Body of pancreas (tissue), 4 donors: ENCODE results near the gene RALB. TPM values are rescaled to one million over a fixed set of nuclear protein-coding genes. Genes with fewer than 3 reads are reported as not detected.

Experiments used
- ATAC-seq: fragments of 150-250 bp; one replicate; pipeline ENCODE4 v1.9.1; 2016
- DNase-seq, 4 donors: peaks; one replicate each; pipeline ENCODE4 v3.0.0-alpha.2; 2019
- H3K27ac ChIP-seq, 4 donors: fragments of 200-600 bp; sonication (generic); 1 replicate in 3 of 4; 2 replicates in 1 of 4; pipeline versions ENCODE4 v1.5.1 to v1.6.1; 2016 to 2019; ENCODE audit warnings: mild to moderate bottlenecking in 1 of 4, mixed read lengths in 1 of 4, moderate library complexity in 1 of 4
- H3K27me3 ChIP-seq, 2 donors: fragments of 200-600 bp; sonication (generic); one replicate each; pipeline ENCODE4 v1.6.0; 2016; ENCODE audit warnings: mild to moderate bottlenecking in 1 of 2
- H3K36me3 ChIP-seq, 2 donors: fragments of 200-600 bp; sonication (generic); replicated peaks in 1 of 2; 2 replicates each; pipeline ENCODE4 v1.5.1; 2016; ENCODE audit warnings: low read depth in 2 of 2; ENCODE audit not compliant: insufficient read depth in 1 of 2
- H3K4me1 ChIP-seq: fragments of 200-600 bp; sonication (generic); one replicate; pipeline ENCODE4 v1.6.0; 2016
- H3K4me3 ChIP-seq, 2 donors: fragments of 200-600 bp; sonication (generic); 1 replicate in 1 of 2; 2 replicates in 1 of 2; pipeline ENCODE4 v1.5.1; 2016 to 2019
- H3K9me3 ChIP-seq, 3 donors: fragments of 200-600 bp; sonication (generic); 1 replicate in 2 of 3; 2 replicates in 1 of 3; pipeline ENCODE4 v1.5.1; 2016
- POLR2A ChIP-seq, 3 donors: fragments of 450-650 bp; IDR thresholded peaks; one replicate each; pipeline ENCODE4 v1.6.1; 2016; ENCODE audit warnings: antibody characterized with exemption in 3 of 3, mild to moderate bottlenecking in 2 of 3
- WGBS, 2 donors: methylation state at CpG; one replicate each; pipeline ENCODE4 v1.1.5; 2017; 5-methylcytosine and 5-hydroxymethylcytosine counted together
- intact Hi-C: fragments of 100-400 bp; cut with DNase I; formaldehyde crosslinking; loops from one replicate; pipeline ENCODE4 v1.15.1; 2023
- total RNA-seq, 2 donors: library from RNA; depleted of rRNA; stranded (reverse); fragments of >200 nt; gene quantifications; one replicate each; pipeline ENCODE4 v1.1.0, GENCODE V29; 2016
- TF ChIP-seq, protein P1 (sequence below), 7 experiments: fragments of 450-650 bp in 4 of 7; fragments of 200-600 bp in 3 of 7; sonication (generic) in 3 of 7; IDR thresholded peaks; one replicate each; pipeline ENCODE4 v1.5.1; 2016 to 2019; ENCODE audit warnings: antibody characterized with exemption in 7 of 7

The RALB gene
- total RNA-seq, 2 donors from 2014 or later, result 17.8 to 21.3 TPM

DNA sequence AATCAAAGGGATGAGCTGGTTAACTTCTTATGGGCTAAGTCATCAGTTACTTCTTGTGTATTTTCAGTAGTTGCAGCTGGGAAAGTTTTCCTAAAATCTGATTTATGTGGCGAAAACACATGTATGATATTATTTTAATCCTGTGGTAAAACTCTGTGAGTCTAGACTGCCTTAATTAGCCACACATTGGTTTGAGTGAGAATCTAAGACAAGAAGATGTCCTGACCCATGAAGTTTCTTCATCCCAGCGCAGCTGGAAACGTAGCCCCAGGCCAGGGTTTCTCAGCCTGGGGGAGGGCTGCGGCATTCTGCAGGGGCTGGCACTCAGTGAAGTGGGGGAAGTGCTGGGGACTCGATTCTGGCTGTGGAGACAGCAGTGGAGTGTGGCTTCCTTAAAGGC lies 48.6 kb downstream of the RALB start:
- Histone ChIP-seq H3K36me3 (no peaks in the 10 kb centered on the region), H3K4me1 (peaks cover 5% of the 10 kb centered on the region), H3K9me3 (no peaks in the 10 kb centered on the region), H3K4me3 (no peak overlapping the region), H3K27ac (no peak overlapping the region), H3K27me3 (no peaks in the 10 kb centered on the region)
- WGBS, 2 donors, result 95 to 97% methylated on average over 5 of the region's 5 CpGs
- no peak for DNase-seq
- intact Hi-C loops, result no loop called here
- TF ChIP-seq POLR2A (IDR thresholded peaks at IDR 0.05), result no peak
- ATAC-seq, result no peak

DNA sequence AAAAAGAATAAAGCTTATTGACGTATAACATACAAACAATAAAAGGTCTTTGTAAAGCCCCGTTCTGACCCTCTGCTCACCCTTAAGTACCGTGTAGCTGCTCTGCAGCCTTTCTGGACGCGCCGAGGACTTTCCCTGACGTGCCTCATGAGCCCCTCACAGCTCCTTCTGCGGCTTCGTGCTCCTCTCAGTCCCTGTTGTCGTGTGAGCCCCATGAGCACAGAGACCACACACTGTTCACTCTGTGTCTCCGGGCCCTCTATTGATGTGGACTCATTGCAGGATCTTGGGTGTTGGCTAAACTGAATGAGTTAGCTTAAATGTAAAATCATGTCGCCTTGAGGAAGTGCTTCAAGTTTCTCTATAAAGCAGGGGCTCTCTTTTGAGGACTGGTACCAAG lies 49.6 kb downstream of the RALB start:
- Histone ChIP-seq H3K27me3 (no peaks in the 10 kb centered on the region), H3K4me3 (no peak overlapping the region), H3K9me3 (no peaks in the 10 kb centered on the region), H3K4me1 (peaks cover 5% of the 10 kb centered on the region), H3K36me3 (no peaks in the 10 kb centered on the region), H3K27ac (no peak overlapping the region)
- ATAC-seq, result no peak
- no peak for DNase-seq
- intact Hi-C loops, result no loop called here
- no peak for TF ChIP-seq POLR2A (IDR thresholded peaks at IDR 0.05)
- TF ChIP-seq, protein P1, sequence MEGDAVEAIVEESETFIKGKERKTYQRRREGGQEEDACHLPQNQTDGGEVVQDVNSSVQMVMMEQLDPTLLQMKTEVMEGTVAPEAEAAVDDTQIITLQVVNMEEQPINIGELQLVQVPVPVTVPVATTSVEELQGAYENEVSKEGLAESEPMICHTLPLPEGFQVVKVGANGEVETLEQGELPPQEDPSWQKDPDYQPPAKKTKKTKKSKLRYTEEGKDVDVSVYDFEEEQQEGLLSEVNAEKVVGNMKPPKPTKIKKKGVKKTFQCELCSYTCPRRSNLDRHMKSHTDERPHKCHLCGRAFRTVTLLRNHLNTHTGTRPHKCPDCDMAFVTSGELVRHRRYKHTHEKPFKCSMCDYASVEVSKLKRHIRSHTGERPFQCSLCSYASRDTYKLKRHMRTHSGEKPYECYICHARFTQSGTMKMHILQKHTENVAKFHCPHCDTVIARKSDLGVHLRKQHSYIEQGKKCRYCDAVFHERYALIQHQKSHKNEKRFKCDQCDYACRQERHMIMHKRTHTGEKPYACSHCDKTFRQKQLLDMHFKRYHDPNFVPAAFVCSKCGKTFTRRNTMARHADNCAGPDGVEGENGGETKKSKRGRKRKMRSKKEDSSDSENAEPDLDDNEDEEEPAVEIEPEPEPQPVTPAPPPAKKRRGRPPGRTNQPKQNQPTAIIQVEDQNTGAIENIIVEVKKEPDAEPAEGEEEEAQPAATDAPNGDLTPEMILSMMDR (IDR thresholded peaks at IDR 0.05), result no peak
- WGBS, 2 donors, result 88 to 91% methylated on average over 12 of the region's 12 CpGs

DNA sequence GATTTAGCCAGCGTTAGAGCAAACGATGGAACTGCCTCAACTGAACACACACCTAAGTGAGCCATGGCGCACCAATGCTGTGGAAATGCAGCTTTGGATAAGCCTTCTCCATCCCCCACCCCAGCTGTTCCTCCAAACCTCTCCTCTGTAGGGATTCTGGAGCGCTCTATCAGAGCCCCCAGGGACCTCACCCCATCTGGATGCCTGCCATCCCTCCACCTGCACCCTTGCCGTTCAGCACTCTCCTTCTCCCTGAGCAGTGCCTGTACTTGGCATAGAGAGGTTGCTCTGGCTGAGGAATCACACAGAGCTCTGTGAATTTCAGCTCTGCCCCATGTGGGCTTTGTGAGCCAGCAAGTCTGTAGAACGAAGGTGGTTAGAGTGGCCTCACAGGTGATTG lies 50.5 kb downstream of the RALB start:
- TF ChIP-seq POLR2A (IDR thresholded peaks at IDR 0.05), result no peak
- TF ChIP-seq, protein P1 (IDR thresholded peaks at IDR 0.05), result no peak
- intact Hi-C loops, result no loop called here
- Histone ChIP-seq H3K9me3 (no peaks in the 10 kb centered on the region), H3K27ac (no peak overlapping the region), H3K4me3 (no peak overlapping the region), H3K27me3 (no peaks in the 10 kb centered on the region), H3K36me3 (no peaks in the 10 kb centered on the region), H3K4me1 (peaks cover 5% of the 10 kb centered on the region)
- no peak for DNase-seq
- 84 to 91% methylated on average over 6 of the region's 6 CpGs for WGBS, 2 donors
- no peak for ATAC-seq

DNA sequence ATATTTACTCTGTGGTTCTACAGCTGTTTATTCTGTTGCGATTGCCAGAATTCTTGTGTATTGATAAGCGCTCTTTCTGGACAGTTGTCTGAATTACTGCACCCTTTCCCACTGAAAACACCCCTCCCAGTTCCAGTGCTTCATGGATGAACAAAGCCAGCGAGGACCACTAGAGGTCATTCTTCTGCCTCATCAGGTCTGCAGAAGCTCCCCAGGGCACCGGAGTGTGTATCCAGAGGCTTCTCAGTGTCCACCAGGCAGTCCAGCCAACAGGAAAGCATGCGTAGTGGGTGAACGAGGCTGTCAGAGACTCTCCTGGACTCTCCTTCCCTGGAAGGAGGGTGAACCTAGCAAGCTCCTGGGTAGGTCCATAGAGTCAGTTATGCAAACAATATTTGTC lies 52.6 kb downstream of the RALB start:
- peaks cover 5% of the 10 kb centered on the region for H3K4me1 ChIP-seq
- no peak overlapping the region for H3K27ac ChIP-seq
- 31 to 46% methylated on average over 6 of the region's 6 CpGs for WGBS, 2 donors
- DNase-seq (peak in 1 of 4 donors; percentile 32), ATAC-seq (no peak)
- TF ChIP-seq, protein P1 (IDR thresholded peaks at IDR 0.05), result peak in 2 of 7 experiments; percentile 18 to 30
- TF ChIP-seq POLR2A (IDR thresholded peaks at IDR 0.05), result no peak
- H3K9me3 ChIP-seq, result no peaks in the 10 kb centered on the region
- H3K4me3 ChIP-seq, result no peak overlapping the region
- H3K36me3 ChIP-seq, result no peaks in the 10 kb centered on the region
- no peaks in the 10 kb centered on the region for H3K27me3 ChIP-seq
- intact Hi-C loops, result no loop called here

DNA sequence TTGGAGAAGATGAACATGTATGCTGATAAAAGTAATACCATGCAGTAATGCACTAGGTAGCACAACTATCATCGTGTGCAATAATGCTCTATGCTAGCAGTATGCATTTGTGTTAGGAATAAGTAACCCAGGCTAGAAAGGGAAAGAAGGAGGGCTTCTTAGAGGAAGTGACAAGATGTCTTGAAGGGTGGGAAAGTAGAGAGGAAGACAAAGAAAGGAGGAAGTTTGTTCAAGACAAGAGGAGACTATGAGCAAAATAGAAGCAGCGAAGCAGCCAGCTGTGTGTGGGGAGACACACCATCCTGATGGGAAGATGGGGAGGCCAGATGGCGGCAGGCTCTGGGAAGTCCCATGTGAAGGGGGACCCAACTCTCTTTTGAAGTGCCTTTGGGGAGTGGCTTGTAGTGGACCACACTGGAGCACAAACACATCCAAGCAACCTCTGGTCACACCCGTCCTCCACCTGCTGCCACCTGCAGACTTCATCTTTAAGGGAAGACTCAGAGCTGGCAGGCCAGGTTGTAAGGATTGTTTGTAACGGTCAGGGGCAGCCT lies 53.4 kb downstream of the RALB start:
- H3K4me1 ChIP-seq, result peaks cover 5% of the 10 kb centered on the region
- TF ChIP-seq, protein P1 (IDR thresholded peaks at IDR 0.05), result no peak
- no peak for TF ChIP-seq POLR2A (IDR thresholded peaks at IDR 0.05)
- intact Hi-C loops, result no loop called here
- WGBS, 2 donors, result 83 to 92% methylated on average over 5 of the region's 5 CpGs
- DNase-seq (no peak), ATAC-seq (no peak)
- no peaks in the 10 kb centered on the region for H3K9me3 ChIP-seq
- H3K4me3 ChIP-seq, result no peak overlapping the region
- H3K27ac ChIP-seq, result no peak overlapping the region
- H3K36me3 ChIP-seq, result no peaks in the 10 kb centered on the region
- H3K27me3 ChIP-seq, result no peaks in the 10 kb centered on the region
